Measurements from ENCODE around the gene TTN.
"Not testable (repeated sequence)": the region's sequence is repeated elsewhere in the genome, so short reads cannot be mapped to it uniquely, and the experiment has no call there.

GRCh38 chr2:178658480-178658879 is 148.7 kb downstream of the TTN start:
- not testable (repeated sequence) for TF ChIP-seq CTCF (conservative IDR thresholded peaks at IDR 0.05); EZH2 (IDR thresholded peaks at IDR 0.05; ENCODE audit: low read depth)

Measured in PC-9 (cell line).